SK-N-SH (cell line): Measurements from ENCODE around the gene RPE65. TPM values are rescaled to one million over a fixed set of nuclear protein-coding genes. Genes with fewer than 3 reads are reported as not detected.
A peak's percentile ranks its signal among the peaks of the same experiment; 100 is the strongest.

Experiments
- CTCF ChIA-PET: fragments of 300-600, 350-600 bp; formaldehyde crosslinking; extraction: SDS; loops from one replicate; lab custom pipeline; 2021; lab: Yijun Ruan, JAX
- POLR2A ChIA-PET: fragments of 350-600 bp; sonication (Branson Sonifier 250); formaldehyde crosslinking; extraction: SDS; loops from one replicate; lab custom pipeline; 2020; ENCODE audit warnings: antibody characterized with exemption, inconsistent platforms; lab: Yijun Ruan, JAX
- DNase-seq: peaks from one replicate; pipeline ENCODE4 v3.0.0; 2012
- H2AFZ ChIP-seq: fragments of 200-600 bp; sonication (generic); 2 replicates; pipeline ENCODE4 v1.8.1; 2016; ENCODE audit warnings: antibody characterized with exemption, mild to moderate bottlenecking, low read depth
- H3F3A ChIP-seq: fragments of 200-600 bp; sonication (generic); replicated peaks from 2 replicates; pipeline ENCODE3; 2016; ENCODE audit warnings: antibody characterized with exemption, mild to moderate bottlenecking; ENCODE audit not compliant: insufficient read depth
- H3K27ac ChIP-seq, 2 experiments: fragments of 200-500 bp in 1 of 2; fragments of 200-600 bp in 1 of 2; sonication (Bioruptor generic) in 1 of 2; sonication (generic), shearing (Covaris generic) in 1 of 2; 2 replicates each; pipeline versions ENCODE4 v1.5.1 to v1.6.1; 2014 to 2016; ENCODE audit warnings: low read depth in 2 of 2, inconsistent platforms in 1 of 2, low read length in 1 of 2, mild to moderate bottlenecking in 1 of 2, mixed read lengths in 1 of 2
- H3K27me3 ChIP-seq: fragments of 200-600 bp; sonication (generic), shearing (Covaris generic); 2 replicates; pipeline ENCODE4 v1.6.1; 2016; ENCODE audit warnings: mixed run types; ENCODE audit not compliant: insufficient read depth
- H3K36me3 ChIP-seq, 2 experiments: fragments of 200-500 bp in 1 of 2; fragments of 200-600 bp in 1 of 2; sonication (Bioruptor generic) in 1 of 2; sonication (generic) in 1 of 2; replicated peaks in 1 of 2; 2 replicates each; pipeline versions ENCODE3 to v1.5.1; 2014 to 2016; ENCODE audit warnings: low read length in 1 of 2, mild to moderate bottlenecking in 1 of 2; ENCODE audit not compliant: insufficient read depth in 2 of 2, control insufficient read depth in 1 of 2
- H3K4me1 ChIP-seq, 2 experiments: fragments of 200-500 bp in 1 of 2; fragments of 200-600 bp in 1 of 2; sonication (Bioruptor generic) in 1 of 2; sonication (generic), shearing (Covaris generic) in 1 of 2; 2 replicates each; pipeline versions ENCODE4 v1.5.1 to v1.6.1; 2014 to 2016; ENCODE audit warnings: low read depth in 1 of 2, low read length in 1 of 2, mixed run types in 1 of 2; ENCODE audit not compliant: insufficient read depth in 2 of 2, control insufficient read depth in 1 of 2
- H3K4me2 ChIP-seq: fragments of 200-600 bp; sonication (generic), shearing (Covaris generic); 2 replicates; pipeline ENCODE4 v1.6.1; 2017; ENCODE audit warnings: mixed run types
- H3K4me3 ChIP-seq, 2 experiments: fragments of 200-500 bp in 1 of 2; fragments of 200-600 bp in 1 of 2; sonication (Bioruptor generic) in 1 of 2; sonication (generic), shearing (Covaris generic) in 1 of 2; 2 replicates each; pipeline versions ENCODE4 v1.5.1 to v1.8.1; 2014 to 2016; ENCODE audit warnings: low read depth in 2 of 2, inconsistent platforms in 1 of 2, low read length in 1 of 2, mild to moderate bottlenecking in 1 of 2, mixed read lengths in 1 of 2, moderate library complexity in 1 of 2
- H3K79me2 ChIP-seq: fragments of 200-600 bp; sonication (generic); 2 replicates; pipeline ENCODE4 v1.8.1; 2017; ENCODE audit warnings: mild to moderate bottlenecking; ENCODE audit not compliant: insufficient read depth
- H3K9ac ChIP-seq: fragments of 200-600 bp; sonication (generic); 2 replicates; pipeline ENCODE4 v1.6.1; 2017; ENCODE audit warnings: mixed run types
- H3K9me2 ChIP-seq: fragments of 200-600 bp; sonication (generic); 2 replicates; pipeline ENCODE4 v1.6.1; 2017; ENCODE audit warnings: mixed run types
- H3K9me3 ChIP-seq: fragments of 200-600 bp; sonication (generic); 2 replicates; pipeline ENCODE4 v1.6.1; 2017; ENCODE audit warnings: mixed run types, mild to moderate bottlenecking, moderate library complexity
- H4K20me1 ChIP-seq: fragments of 200-600 bp; sonication (generic); 2 replicates; pipeline ENCODE4 v1.6.1; 2017; ENCODE audit warnings: mild to moderate bottlenecking, mixed run types; ENCODE audit not compliant: insufficient read depth
- CTCF ChIP-seq: fragments of 200-600 bp; sonication (generic); IDR thresholded peaks from 2 replicates; pipeline ENCODE4 v1.6.1; 2017; ENCODE audit warnings: antibody characterized with exemption, mild to moderate bottlenecking, moderate library complexity
- EZH2phosphoT487 ChIP-seq: fragments of 200-600 bp; sonication (generic); IDR thresholded peaks from 2 replicates; pipeline ENCODE4 v1.6.1; 2017; ENCODE audit warnings: low read depth, mixed run types, mild to moderate bottlenecking, antibody characterized with exemption, moderate library complexity, borderline replicate concordance
- FOSL2 ChIP-seq: IDR thresholded peaks from 2 replicates; pipeline ENCODE4 v1.4.0; 2012; ENCODE audit warnings: low read depth, mild to moderate bottlenecking, moderate library complexity, borderline replicate concordance
- FOXM1 ChIP-seq: IDR thresholded peaks from 2 replicates; pipeline ENCODE4 v1.4.0; 2012; ENCODE audit warnings: low read depth, mild to moderate bottlenecking
- GATA2 ChIP-seq: sonication (generic); formaldehyde crosslinking; IDR thresholded peaks from 2 replicates; pipeline ENCODE4 v1.5.0; 2020; ENCODE audit warnings: mild to moderate bottlenecking, missing genetic modification reagents
- IRF3 ChIP-seq: fragments of 150-350 bp; IDR thresholded peaks from 2 replicates; pipeline ENCODE4 v1.6.1; 2016; ENCODE audit warnings: mild to moderate bottlenecking, low read depth, low read length
- JUND ChIP-seq: IDR thresholded peaks from 2 replicates; pipeline ENCODE4 v1.4.0; 2012
- MAX ChIP-seq: IDR thresholded peaks from 2 replicates; pipeline ENCODE4 v1.4.0; 2012; ENCODE audit warnings: low read depth
- MEF2A ChIP-seq: IDR thresholded peaks from 2 replicates; pipeline ENCODE4 v1.4.0; 2012; ENCODE audit warnings: low read depth, borderline replicate concordance
- NFIC ChIP-seq: IDR thresholded peaks from 2 replicates; pipeline ENCODE4 v1.4.0; 2012; ENCODE audit warnings: borderline replicate concordance
- PBX3 ChIP-seq: IDR thresholded peaks from 2 replicates; pipeline ENCODE4; 2012
- POLR2AphosphoS5 ChIP-seq: IDR thresholded peaks from 2 replicates; pipeline ENCODE4 v1.6.1; 2012; ENCODE audit warnings: low read depth, low read length
- RAD21 ChIP-seq: IDR thresholded peaks from 2 replicates; pipeline ENCODE4 v1.6.1; 2012; ENCODE audit warnings: mild to moderate bottlenecking, low read length
- RXRA ChIP-seq: IDR thresholded peaks from 2 replicates; pipeline ENCODE4 v1.4.0; 2012; ENCODE audit warnings: low read depth, mild to moderate bottlenecking, borderline replicate concordance
- SMC3 ChIP-seq: IDR thresholded peaks from 2 replicates; pipeline ENCODE4 v1.6.1; 2012; ENCODE audit warnings: low read depth, low read length, improper control_type of control experiment
- TCF12 ChIP-seq: IDR thresholded peaks from 2 replicates; pipeline ENCODE4 v1.4.0; 2012
- YY1 ChIP-seq: IDR thresholded peaks from 2 replicates; pipeline ENCODE4 v1.4.0; 2012; ENCODE audit warnings: low read depth, mild to moderate bottlenecking
- ZBTB33 ChIP-seq: IDR thresholded peaks from 2 replicates; pipeline ENCODE4 v1.4.0; 2012; ENCODE audit warnings: low read depth, borderline replicate concordance
- WGBS: methylation state at CpG from one replicate; pipeline ENCODE4 v1.1.6; 2017; ENCODE audit warnings: low lambda C conversion rate; 5-methylcytosine and 5-hydroxymethylcytosine counted together
- polyA plus RNA-seq, 3 experiments: library from polyadenylated mRNA; depleted of rRNA; stranded (reverse); fragments of >200 nt; gene quantifications; 2 replicates each; pipeline ENCODE4 v1.2.3, GENCODE V29; 2012

The RPE65 gene
- polyA plus RNA-seq, 1 of the 3 experiments (the other 2 are of a cell fraction) = 0.02 TPM

GRCh38 chr1:68445709-68446108, 4.0 kb downstream of the RPE65 start:
- Histone ChIP-seq H3K79me2 (no peaks in the 10 kb centered on the region), H3K27ac (no peak overlapping the region), H3K9me2 (no peaks in the 10 kb centered on the region), H2AFZ (no peak overlapping the region), H3K27me3 (no peaks in the 10 kb centered on the region), H3K36me3 (no peaks in the 10 kb centered on the region), H3K4me2 (no peak overlapping the region), H3K4me3 (no peak overlapping the region), H3K9me3 (no peaks in the 10 kb centered on the region), H4K20me1 (no peaks in the 10 kb centered on the region), H3K9ac (no peak overlapping the region), H3K4me1 (no peaks in the 10 kb centered on the region), H3F3A (peaks cover 3% of the 10 kb centered on the region)
- no peak for DNase-seq
- TF ChIP-seq TCF12 = no peak
- no peak for TF ChIP-seq YY1
- TF ChIP-seq FOSL2 = no peak
- TF ChIP-seq CTCF = no peak
- no peak for TF ChIP-seq GATA2 (CRISPR knock-in tag)
- no peak for TF ChIP-seq JUND
- no peak for TF ChIP-seq MAX
- no peak for TF ChIP-seq SMC3
- TF ChIP-seq ZBTB33 = no peak
- TF ChIP-seq MEF2A = no peak
- no peak for TF ChIP-seq POLR2AphosphoS5
- no peak for TF ChIP-seq RXRA
- TF ChIP-seq EZH2phosphoT487 = no peak
- WGBS = 89% methylated on average over 6 of the region's 6 CpGs
- POLR2A ChIA-PET = no interaction called here
- CTCF ChIA-PET = no interaction called here

GRCh38 chr1:68442822-68443556, 6.8 kb downstream of the RPE65 start:
- no peaks in the 10 kb centered on the region for H3K9me2 ChIP-seq
- no peaks in the 10 kb centered on the region for H3K4me1 ChIP-seq
- ChIA-PET CTCF (interaction anchor here (0.8 to 3.5 kb wide), 8 partner anchors 10 to 586 kb away, joined by 3 to 12 read pairs (median 3); no protein-coding TSS in a partner anchor), POLR2A (interaction anchor here (0.7 kb wide), 1 partner anchor 103 kb away, joined by 3 read pairs; no protein-coding TSS in a partner anchor)
- no peak overlapping the region for H2AFZ ChIP-seq
- H3K4me2 ChIP-seq = no peak overlapping the region
- no peak overlapping the region for H3K27ac ChIP-seq
- no peak overlapping the region for H3K4me3 ChIP-seq
- H3K79me2 ChIP-seq = no peaks in the 10 kb centered on the region
- peak; percentile 44 for DNase-seq
- no peaks in the 10 kb centered on the region for H4K20me1 ChIP-seq
- no peaks in the 10 kb centered on the region for H3K27me3 ChIP-seq
- H3K36me3 ChIP-seq = no peaks in the 10 kb centered on the region
- H3K9me3 ChIP-seq = no peaks in the 10 kb centered on the region
- H3F3A ChIP-seq = peaks cover 3% of the 10 kb centered on the region
- no peak overlapping the region for H3K9ac ChIP-seq
- WGBS = 40% methylated on average over 5 of the region's 5 CpGs
- TF ChIP-seq CTCF (peak; percentile 76), FOXM1 (no peak), POLR2AphosphoS5 (no peak; the same call in 1 of the 2 replicates), SMC3 (peak; percentile 25; the same call in 1 of the 2 replicates), RAD21 (peak; percentile 58), JUND (peak; percentile 52; the same call in 1 of the 2 replicates), NFIC (peak; percentile 13; the same call in 1 of the 2 replicates), TCF12 (peak; percentile 81), FOSL2 (peak; percentile 50; the same call in 1 of the 2 replicates), IRF3 (no peak), PBX3 (peak; percentile 84)
